K562 (cell line): ENCODE results near the gene FAAP100. TPM values are rescaled to one million over a fixed set of nuclear protein-coding genes. Genes with fewer than 3 reads are reported as not detected.

Experiments used
- BACH1 ChIP-seq: fragments of 200-800 bp; sonication (Bioruptor generic); IDR thresholded peaks from 2 replicates; pipeline ENCODE4 v1.6.1; 2016; ENCODE audit warnings: missing genetic modification characterization, missing compliant biosample characterization
- CREM ChIP-seq: IDR thresholded peaks from 2 replicates; pipeline ENCODE4 v1.6.1; 2014; ENCODE audit warnings: antibody characterized with exemption, low read depth
- ETV6 ChIP-seq, 3 experiments: fragments of 150-350 bp in 1 of 3; sonication (generic) in 1 of 3; formaldehyde crosslinking in 1 of 3; IDR thresholded peaks; 2 replicates each; pipeline versions ENCODE4 v1.6.1 to v1.8.0; 2014 to 2022; ENCODE audit warnings: borderline replicate concordance in 2 of 3, low read depth in 2 of 3, antibody characterized with exemption in 1 of 3, low read length in 1 of 3, mild to moderate bottlenecking in 1 of 3, missing genetic modification reagents in 1 of 3
- polyA plus RNA-seq, 8 experiments: library from polyadenylated mRNA; depleted of rRNA in 4 of 8; stranded (reverse) in 5 of 8; unstranded in 3 of 8; fragments of >200 nt; fragmentation: Nextera tagmentation in 2 of 8; fragmentation: Illumina TruSeq in 1 of 8; extraction: Ambion mirVana in 2 of 8; extraction: Trizol in 1 of 8; gene quantifications; 2 replicates each; pipeline versions ENCODE4 v1.2.1 to v1.2.3, GENCODE V29; 2011 to 2014; ENCODE audit warnings: inconsistent platforms in 1 of 8, missing spikeins in 1 of 8
- total RNA-seq, 7 experiments: library from RNA; depleted of rRNA in 6 of 7; stranded (reverse); fragments of >200 nt in 6 of 7; fragmentation: Illumina TruSeq in 2 of 7; extraction: Trizol in 2 of 7; gene quantifications; 2 replicates each; pipeline versions ENCODE4 v1.2.1 to v1.2.3, GENCODE V29; 2011 to 2021; ENCODE audit warnings: low replicate concordance in 1 of 7
- TF ChIP-seq, protein P1 (sequence below), 3 experiments: fragments of 200-800 bp in 1 of 3; fragments of 250-450 bp in 1 of 3; fragments of 450-650 bp in 1 of 3; sonication (Bioruptor Pico) in 1 of 3; sonication (Bioruptor generic) in 1 of 3; formaldehyde crosslinking in 1 of 3; IDR thresholded peaks; 2 replicates each; pipeline versions ENCODE4 v1.6.1 to v1.8.0; 2016 to 2022; ENCODE audit warnings: mild to moderate bottlenecking in 2 of 3, missing genetic modification characterization in 2 of 3, missing compliant biosample characterization in 1 of 3, moderate library complexity in 1 of 3
- TF ChIP-seq, protein P2 (sequence below): fragments of 250-450 bp; sonication (Bioruptor Pico); IDR thresholded peaks from 2 replicates; pipeline ENCODE4 v1.4.0; 2020; ENCODE audit warnings: borderline replicate concordance
- TF ChIP-seq, protein P3 (sequence below): sonication (generic); formaldehyde crosslinking; IDR thresholded peaks from 2 replicates; pipeline ENCODE4 v1.8.0; 2022; ENCODE audit warnings: missing genetic modification reagents, mild to moderate bottlenecking, moderate library complexity, borderline replicate concordance

The FAAP100 gene
- total and polyA plus RNA-seq, 9 of the 15 experiments (the other 6 are each of a cell fraction or from before 2014, with no cell fraction given) = 0.31 to 51.2 (median 12.6) TPM

DNA sequence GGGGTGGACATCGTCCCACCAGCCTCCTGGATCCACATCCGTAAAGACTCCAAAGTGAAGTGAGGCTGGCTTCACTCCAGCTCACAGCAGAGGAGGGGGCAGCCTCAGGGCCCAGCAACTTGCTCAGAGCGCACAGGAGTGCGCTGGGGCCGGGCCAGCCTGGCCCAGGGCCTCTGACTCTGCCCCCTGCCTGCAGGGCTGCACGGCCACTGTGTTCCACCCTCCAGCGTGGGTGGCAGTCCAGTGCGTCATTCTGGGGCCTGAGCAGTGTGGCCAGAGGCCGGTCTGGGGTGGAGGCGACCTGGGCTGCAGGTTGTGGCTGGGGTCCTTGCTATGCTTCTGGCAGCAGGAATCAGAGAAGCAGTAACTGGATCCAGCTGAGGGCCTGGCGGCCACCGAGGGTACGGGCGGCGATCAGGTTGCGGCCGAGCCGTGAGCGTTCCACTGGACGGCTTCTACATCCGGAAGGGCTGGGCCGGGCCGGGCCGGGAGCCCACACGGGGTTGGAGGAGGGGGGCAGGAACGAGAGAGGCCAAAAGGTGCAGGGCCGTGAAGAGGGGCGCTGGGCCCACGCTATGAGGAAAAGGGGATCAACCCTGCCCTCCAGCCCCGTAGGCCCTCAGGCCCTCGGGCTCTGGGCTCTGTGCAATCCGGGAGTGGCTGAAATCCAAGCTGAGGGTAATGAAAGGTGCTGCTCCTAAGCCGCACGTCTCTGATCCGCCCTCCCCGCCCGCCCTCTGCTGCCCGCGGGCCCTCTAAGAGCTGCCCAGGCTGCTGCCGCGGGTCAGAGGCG, 24.4 kb downstream of the FAAP100 start, which contains the start of gene FSCN2 (continued):
- TF ChIP-seq, protein P1, sequence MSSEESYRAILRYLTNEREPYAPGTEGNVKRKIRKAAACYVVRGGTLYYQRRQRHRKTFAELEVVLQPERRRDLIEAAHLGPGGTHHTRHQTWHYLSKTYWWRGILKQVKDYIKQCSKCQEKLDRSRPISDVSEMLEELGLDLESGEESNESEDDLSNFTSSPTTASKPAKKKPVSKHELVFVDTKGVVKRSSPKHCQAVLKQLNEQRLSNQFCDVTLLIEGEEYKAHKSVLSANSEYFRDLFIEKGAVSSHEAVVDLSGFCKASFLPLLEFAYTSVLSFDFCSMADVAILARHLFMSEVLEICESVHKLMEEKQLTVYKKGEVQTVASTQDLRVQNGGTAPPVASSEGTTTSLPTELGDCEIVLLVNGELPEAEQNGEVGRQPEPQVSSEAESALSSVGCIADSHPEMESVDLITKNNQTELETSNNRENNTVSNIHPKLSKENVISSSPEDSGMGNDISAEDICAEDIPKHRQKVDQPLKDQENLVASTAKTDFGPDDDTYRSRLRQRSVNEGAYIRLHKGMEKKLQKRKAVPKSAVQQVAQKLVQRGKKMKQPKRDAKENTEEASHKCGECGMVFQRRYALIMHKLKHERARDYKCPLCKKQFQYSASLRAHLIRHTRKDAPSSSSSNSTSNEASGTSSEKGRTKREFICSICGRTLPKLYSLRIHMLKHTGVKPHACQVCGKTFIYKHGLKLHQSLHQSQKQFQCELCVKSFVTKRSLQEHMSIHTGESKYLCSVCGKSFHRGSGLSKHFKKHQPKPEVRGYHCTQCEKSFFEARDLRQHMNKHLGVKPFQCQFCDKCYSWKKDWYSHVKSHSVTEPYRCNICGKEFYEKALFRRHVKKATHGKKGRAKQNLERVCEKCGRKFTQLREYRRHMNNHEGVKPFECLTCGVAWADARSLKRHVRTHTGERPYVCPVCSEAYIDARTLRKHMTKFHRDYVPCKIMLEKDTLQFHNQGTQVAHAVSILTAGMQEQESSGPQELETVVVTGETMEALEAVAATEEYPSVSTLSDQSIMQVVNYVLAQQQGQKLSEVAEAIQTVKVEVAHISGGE (CRISPR knock-in tag; IDR thresholded peaks at IDR 0.05) = no peak
- TF ChIP-seq CREM = 0 out of 2 replicates have a peak, but pooled peaks have one; percentile 7
- TF ChIP-seq, protein P2, sequence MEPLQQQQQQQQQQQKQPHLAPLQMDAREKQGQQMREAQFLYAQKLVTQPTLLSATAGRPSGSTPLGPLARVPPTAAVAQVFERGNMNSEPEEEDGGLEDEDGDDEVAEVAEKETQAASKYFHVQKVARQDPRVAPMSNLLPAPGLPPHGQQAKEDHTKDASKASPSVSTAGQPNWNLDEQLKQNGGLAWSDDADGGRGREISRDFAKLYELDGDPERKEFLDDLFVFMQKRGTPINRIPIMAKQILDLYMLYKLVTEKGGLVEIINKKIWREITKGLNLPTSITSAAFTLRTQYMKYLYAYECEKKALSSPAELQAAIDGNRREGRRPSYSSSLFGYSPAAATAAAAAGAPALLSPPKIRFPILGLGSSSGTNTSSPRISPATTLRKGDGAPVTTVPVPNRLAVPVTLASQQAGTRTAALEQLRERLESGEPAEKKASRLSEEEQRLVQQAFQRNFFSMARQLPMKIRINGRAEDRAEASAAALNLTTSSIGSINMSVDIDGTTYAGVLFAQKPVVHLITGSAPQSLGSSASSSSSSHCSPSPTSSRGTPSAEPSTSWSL = no peak
- TF ChIP-seq ETV6 (IDR thresholded peaks at IDR 0.05; ENCODE audit: borderline replicate concordance in 1 of 2, low read depth in 2 of 2, low read length in 1 of 2) = no peak
- TF ChIP-seq ETV6 (CRISPR knock-in tag; IDR thresholded peaks at IDR 0.05; ENCODE audit: borderline replicate concordance) = no peak
- no peak for TF ChIP-seq BACH1 (tag)
- TF ChIP-seq, protein P3, sequence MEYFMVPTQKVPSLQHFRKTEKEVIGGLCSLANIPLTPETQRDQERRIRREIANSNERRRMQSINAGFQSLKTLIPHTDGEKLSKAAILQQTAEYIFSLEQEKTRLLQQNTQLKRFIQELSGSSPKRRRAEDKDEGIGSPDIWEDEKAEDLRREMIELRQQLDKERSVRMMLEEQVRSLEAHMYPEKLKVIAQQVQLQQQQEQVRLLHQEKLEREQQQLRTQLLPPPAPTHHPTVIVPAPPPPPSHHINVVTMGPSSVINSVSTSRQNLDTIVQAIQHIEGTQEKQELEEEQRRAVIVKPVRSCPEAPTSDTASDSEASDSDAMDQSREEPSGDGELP (CRISPR knock-in tag) = 0 out of 2 replicates have a peak, but pooled peaks have one; percentile 7
